Neutrophil (primary cell): ENCODE measurements around the gene TMIE.

Experiments
- H3K27ac ChIP-seq: fragments of 200-600 bp; sonication (generic); 2 replicates; pipeline ENCODE4 v1.5.1; 2016; ENCODE audit warnings: mild to moderate bottlenecking, moderate library complexity
- H3K27me3 ChIP-seq: fragments of 200-600 bp; sonication (generic); 2 replicates; pipeline ENCODE4 v1.6.0; 2016; ENCODE audit warnings: mild to moderate bottlenecking
- H3K36me3 ChIP-seq: fragments of 200-600 bp; sonication (generic); 2 replicates; pipeline ENCODE4 v1.5.1; 2017
- H3K4me1 ChIP-seq, 2 experiments: fragments of 200-600 bp in 1 of 2; sonication (generic) in 1 of 2; 1 replicate in 1 of 2; 2 replicates in 1 of 2; pipeline versions ENCODE4 v1.5.1 to v1.6.1; 2013 to 2016; ENCODE audit warnings: low read depth in 1 of 2, low read length in 1 of 2, mild to moderate bottlenecking in 1 of 2, moderate library complexity in 1 of 2; ENCODE audit not compliant: control insufficient read depth in 1 of 2, insufficient read depth in 1 of 2
- H3K4me3 ChIP-seq, 2 experiments: fragments of 200-600 bp in 1 of 2; sonication (generic) in 1 of 2; 1 replicate in 1 of 2; 2 replicates in 1 of 2; pipeline ENCODE4 v1.5.1; 2013 to 2016; ENCODE audit warnings: low read depth in 1 of 2, low read length in 1 of 2, mild to moderate bottlenecking in 1 of 2, moderate library complexity in 1 of 2
- H3K9me3 ChIP-seq: fragments of 200-600 bp; sonication (generic); 2 replicates; pipeline ENCODE4 v1.5.1; 2016
- CTCF ChIP-seq: fragments of 200-600 bp; sonication (generic); IDR thresholded peaks from 2 replicates; pipeline ENCODE4 v1.5.1; 2016; ENCODE audit warnings: antibody characterized with exemption

The TMIE gene

GRCh38 chr3:46701181-46701939 lies at the start of gene TMIE:
TSS of gene TMIE (plus strand) at chr3:46701392. CDS start at chr3:46701488, 96 bp downstream.
- H3K36me3 ChIP-seq, result no peaks in the 10 kb centered on the region
- H3K9me3 ChIP-seq, result no peaks in the 10 kb centered on the region
- H3K27ac ChIP-seq, result no peak within 1 kb of the TSS
- H3K4me1 ChIP-seq, result peaks cover under 1 to 5% of the 10 kb centered on the region in 2 experiments
- TF ChIP-seq CTCF, result no peak
- no peak within 1 kb of the TSS for H3K4me3 ChIP-seq
- H3K27me3 ChIP-seq, result peaks cover 53% of the 10 kb centered on the region

GRCh38 chr3:46655271-46655670 lies 45.9 kb upstream of the TMIE start:
- Histone ChIP-seq H3K27ac (no peak overlapping the region), H3K36me3 (no peaks in the 10 kb centered on the region), H3K4me3 (no peak overlapping the region), H3K4me1 (no peaks in the 10 kb centered on the region), H3K9me3 (no peaks in the 10 kb centered on the region), H3K27me3 (no peaks in the 10 kb centered on the region)
- TF ChIP-seq CTCF, result no peak

- Histone ChIP-seq H3K27ac (no peak overlapping the region), H3K36me3 (no peaks in the 10 kb centered on the region), H3K4me1 (no peaks in the 10 kb centered on the region), H3K9me3 (no peaks in the 10 kb centered on the region), H3K4me3 (no peak overlapping the region), H3K27me3 (no peaks in the 10 kb centered on the region)
- no peak for TF ChIP-seq CTCF
Observed at GRCh38 chr3:46656778-46657556, 44.2 kb upstream of the TMIE start.

- H3K4me1 ChIP-seq, result no peaks in the 10 kb centered on the region
- H3K9me3 ChIP-seq, result no peaks in the 10 kb centered on the region
- no peak for TF ChIP-seq CTCF
- H3K4me3 ChIP-seq, result no peak overlapping the region
- H3K27ac ChIP-seq, result no peak overlapping the region
- H3K36me3 ChIP-seq, result no peaks in the 10 kb centered on the region
- H3K27me3 ChIP-seq, result no peaks in the 10 kb centered on the region
Observed at GRCh38 chr3:46659285-46659684, 41.9 kb upstream of the TMIE start.

GRCh38 chr3:46660003-46660402 lies 41.2 kb upstream of the TMIE start:
- Histone ChIP-seq H3K9me3 (no peaks in the 10 kb centered on the region), H3K36me3 (no peaks in the 10 kb centered on the region), H3K4me1 (no peaks in the 10 kb centered on the region), H3K4me3 (no peak overlapping the region), H3K27me3 (no peaks in the 10 kb centered on the region), H3K27ac (no peak overlapping the region)
- no peak for TF ChIP-seq CTCF
